Smooth muscle cell (in vitro differentiated cells): ENCODE data around the gene WDFY2. TPM values are rescaled to one million over a fixed set of nuclear protein-coding genes. Genes with fewer than 3 reads are reported as not detected.
A peak's percentile ranks its signal among the peaks of the same experiment; 100 is the strongest.
"Not testable (repeated sequence)": the region's sequence is repeated elsewhere in the genome, so short reads cannot be mapped to it uniquely, and the experiment has no call there.

Experiments
- DNase-seq: peaks from one replicate; lab custom pipeline; 2025; ENCODE audit not compliant: unreplicated experiment; lab: John Stamatoyannopoulos, UW
- H2AFZ ChIP-seq: fragments of 200-600 bp; sonication (generic); 2 replicates; pipeline ENCODE4 v1.6.0; 2016; ENCODE audit warnings: antibody characterized with exemption, low read depth, mild to moderate bottlenecking
- H3F3A ChIP-seq: fragments of 200-600 bp; sonication (generic); 2 replicates; pipeline ENCODE4 v1.6.0; 2017; ENCODE audit warnings: antibody characterized with exemption, low read depth
- H3K27ac ChIP-seq: fragments of 200-600 bp; sonication (generic); 2 replicates; pipeline ENCODE4 v1.5.1; 2016; ENCODE audit warnings: low read depth, mild to moderate bottlenecking
- H3K27me3 ChIP-seq: fragments of 200-600 bp; sonication (generic); 2 replicates; pipeline ENCODE4 v1.6.1; 2016; ENCODE audit warnings: low read depth, mild to moderate bottlenecking
- H3K36me3 ChIP-seq: fragments of 200-600 bp; sonication (generic); 2 replicates; pipeline ENCODE4 v1.5.1; 2016; ENCODE audit warnings: low read depth
- H3K4me1 ChIP-seq: fragments of 200-600 bp; sonication (generic); 2 replicates; pipeline ENCODE4 v1.5.1; 2016; ENCODE audit warnings: low read depth
- H3K4me2 ChIP-seq: fragments of 200-600 bp; sonication (generic); 2 replicates; pipeline ENCODE4 v1.6.0; 2016; ENCODE audit warnings: mild to moderate bottlenecking
- H3K4me3 ChIP-seq: fragments of 200-600 bp; sonication (generic); 2 replicates; pipeline ENCODE4 v1.5.1; 2016; ENCODE audit warnings: mild to moderate bottlenecking
- H3K79me2 ChIP-seq: fragments of 200-600 bp; sonication (generic); 2 replicates; pipeline ENCODE4 v1.6.0; 2016; ENCODE audit warnings: low read depth, mild to moderate bottlenecking
- H3K9ac ChIP-seq: fragments of 200-600 bp; sonication (generic); 2 replicates; pipeline ENCODE4 v1.6.0; 2016; ENCODE audit warnings: low read depth
- H3K9me3 ChIP-seq: fragments of 200-600 bp; sonication (generic); replicated peaks from 2 replicates; pipeline ENCODE4 v1.5.1; 2016; ENCODE audit warnings: low read depth
- H4K20me1 ChIP-seq: fragments of 200-600 bp; sonication (generic); 2 replicates; pipeline ENCODE4 v1.6.0; 2016; ENCODE audit warnings: low read depth
- WGBS: methylation state at CpG from one replicate; pipeline ENCODE4 v1.1.7; 2016; ENCODE audit warnings: low lambda C conversion rate; 5-methylcytosine and 5-hydroxymethylcytosine counted together
- polyA plus RNA-seq: library from polyadenylated mRNA; unstranded; fragments of >200 nt; fragmentation: Nextera tagmentation; extraction: Ambion mirVana; gene quantifications from 2 replicates; pipeline ENCODE4 v1.2.1, GENCODE V29; 2016
- total RNA-seq: library from RNA; depleted of rRNA; stranded (reverse); fragments of >200 nt; gene quantifications from 2 replicates; pipeline ENCODE4 v1.2.3, GENCODE V29; 2014
- TF ChIP-seq, protein P1 (sequence below): fragments of 200-600 bp; sonication (generic); IDR thresholded peaks from 2 replicates; pipeline ENCODE4 v1.5.1; 2017; ENCODE audit warnings: borderline replicate concordance, mild to moderate bottlenecking, antibody characterized with exemption; ENCODE audit not compliant: insufficient read depth, poor library complexity, severe bottlenecking

Gene WDFY2
- total and polyA plus RNA-seq, 2 experiments from 2014 or later, result 6.6 to 13.7 TPM

DNA sequence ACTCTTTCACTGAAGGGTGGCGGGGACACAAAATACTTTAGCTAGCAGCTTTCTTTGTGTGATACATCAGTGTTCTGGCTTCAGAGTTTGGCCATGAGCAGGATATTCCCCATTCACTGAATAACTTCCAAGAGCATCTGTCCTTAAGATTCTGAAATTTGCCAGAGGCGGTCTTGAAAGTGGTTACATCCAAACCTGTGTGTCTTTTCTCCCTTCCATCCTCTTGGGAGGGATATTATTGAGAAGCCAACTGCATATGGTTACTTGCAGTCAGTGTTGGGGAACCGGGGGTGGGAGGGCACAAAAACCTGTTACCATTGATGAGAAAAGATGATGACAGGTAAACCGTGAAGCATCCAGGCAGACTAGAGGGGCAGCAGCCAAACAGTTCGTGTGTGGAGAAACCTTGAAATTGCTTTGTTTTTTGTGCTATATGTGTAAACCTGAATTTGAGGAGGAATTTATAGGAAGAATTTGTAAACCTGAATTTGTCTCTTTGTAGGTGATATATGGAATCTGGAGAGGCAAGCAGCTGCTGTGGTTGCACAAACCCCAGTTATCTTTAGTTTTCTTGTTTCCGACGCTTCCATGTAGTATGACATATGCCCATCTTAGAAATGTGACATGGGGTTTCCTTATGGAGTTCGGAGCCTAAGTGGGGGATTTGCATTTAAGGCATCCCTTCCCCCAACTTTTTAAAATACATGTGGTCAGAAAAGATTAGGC, 104.8 kb downstream of the WDFY2 start:
- Histone ChIP-seq H3K79me2 (no peaks in the 10 kb centered on the region), H3K27me3 (no peaks in the 10 kb centered on the region), H3K27ac (peak overlapping the region; percentile 25), H3K36me3 (no peaks in the 10 kb centered on the region), H3K4me3 (no peak overlapping the region), H4K20me1 (peaks cover 10% of the 10 kb centered on the region), H3K4me1 (peaks cover 7% of the 10 kb centered on the region), H3K9me3 (no peaks in the 10 kb centered on the region), H3K9ac (no peak overlapping the region), H3K4me2 (peak overlapping the region; percentile 28), H3F3A (peaks cover 12% of the 10 kb centered on the region), H2AFZ (no peak overlapping the region)
- no peak for DNase-seq
- 75% methylated on average over 8 of the region's 8 CpGs for WGBS
- TF ChIP-seq, protein P1, sequence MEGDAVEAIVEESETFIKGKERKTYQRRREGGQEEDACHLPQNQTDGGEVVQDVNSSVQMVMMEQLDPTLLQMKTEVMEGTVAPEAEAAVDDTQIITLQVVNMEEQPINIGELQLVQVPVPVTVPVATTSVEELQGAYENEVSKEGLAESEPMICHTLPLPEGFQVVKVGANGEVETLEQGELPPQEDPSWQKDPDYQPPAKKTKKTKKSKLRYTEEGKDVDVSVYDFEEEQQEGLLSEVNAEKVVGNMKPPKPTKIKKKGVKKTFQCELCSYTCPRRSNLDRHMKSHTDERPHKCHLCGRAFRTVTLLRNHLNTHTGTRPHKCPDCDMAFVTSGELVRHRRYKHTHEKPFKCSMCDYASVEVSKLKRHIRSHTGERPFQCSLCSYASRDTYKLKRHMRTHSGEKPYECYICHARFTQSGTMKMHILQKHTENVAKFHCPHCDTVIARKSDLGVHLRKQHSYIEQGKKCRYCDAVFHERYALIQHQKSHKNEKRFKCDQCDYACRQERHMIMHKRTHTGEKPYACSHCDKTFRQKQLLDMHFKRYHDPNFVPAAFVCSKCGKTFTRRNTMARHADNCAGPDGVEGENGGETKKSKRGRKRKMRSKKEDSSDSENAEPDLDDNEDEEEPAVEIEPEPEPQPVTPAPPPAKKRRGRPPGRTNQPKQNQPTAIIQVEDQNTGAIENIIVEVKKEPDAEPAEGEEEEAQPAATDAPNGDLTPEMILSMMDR, result no peak

DNA sequence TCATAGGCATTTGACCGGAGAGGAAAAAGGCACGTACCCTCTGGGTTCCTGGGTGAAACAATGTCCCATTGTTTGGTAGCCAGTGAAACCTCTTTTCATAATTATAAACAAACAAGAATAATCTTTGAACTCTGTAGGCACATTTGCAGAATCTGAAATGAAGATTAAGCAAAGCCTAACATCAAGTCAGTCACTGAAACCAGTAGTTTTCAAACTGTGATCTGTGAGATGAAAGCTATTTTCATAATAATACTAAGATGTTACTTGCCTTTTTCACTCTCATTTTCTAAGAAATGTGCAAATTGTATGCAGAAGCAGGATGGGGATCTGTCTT, 105.4 kb downstream of the WDFY2 start:
- Histone ChIP-seq H3K27ac (no peak overlapping the region), H3F3A (peaks cover 12% of the 10 kb centered on the region), H3K27me3 (no peaks in the 10 kb centered on the region), H3K4me1 (peaks cover 7% of the 10 kb centered on the region), H3K36me3 (no peaks in the 10 kb centered on the region), H2AFZ (no peak overlapping the region), H3K9ac (no peak overlapping the region), H3K4me2 (peak overlapping the region; percentile 28), H4K20me1 (peaks cover 10% of the 10 kb centered on the region), H3K79me2 (no peaks in the 10 kb centered on the region), H3K4me3 (no peak overlapping the region), H3K9me3 (no peaks in the 10 kb centered on the region)
- WGBS, result 14% methylated on average over 2 of the region's 2 CpGs
- DNase-seq, result no peak
- TF ChIP-seq, protein P1, result no peak

DNA sequence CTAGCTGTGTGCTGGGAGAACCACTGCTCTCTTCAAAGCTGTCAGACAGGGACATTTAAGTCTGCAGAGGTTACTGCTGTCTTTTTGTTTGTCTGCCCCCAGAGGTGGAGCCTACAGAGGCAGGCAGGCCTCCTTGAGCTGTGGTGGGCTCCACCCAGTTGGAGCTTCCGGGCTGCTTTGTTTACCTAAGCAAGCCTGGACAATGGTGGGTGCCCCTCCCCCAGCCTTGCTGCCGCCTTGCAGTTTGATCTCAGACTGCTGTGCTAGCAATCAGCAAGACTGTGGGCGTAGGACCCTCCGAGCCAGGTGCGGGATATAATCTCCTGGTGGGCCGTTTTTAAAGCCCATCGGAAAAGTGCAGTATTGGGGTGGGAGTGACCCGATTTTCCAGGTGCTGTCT, 111.4 kb downstream of the WDFY2 start:
- H3K4me3 ChIP-seq, H4K20me1 ChIP-seq, H3F3A ChIP-seq, H3K9ac ChIP-seq, H3K27ac ChIP-seq, H3K4me1 ChIP-seq, H3K36me3 ChIP-seq, DNase-seq, H3K4me2 ChIP-seq, H3K9me3 ChIP-seq, H2AFZ ChIP-seq, H3K79me2 ChIP-seq, H3K27me3 ChIP-seq: not testable (repeated sequence)
- WGBS, result 82% methylated on average over 8 of the region's 8 CpGs

DNA sequence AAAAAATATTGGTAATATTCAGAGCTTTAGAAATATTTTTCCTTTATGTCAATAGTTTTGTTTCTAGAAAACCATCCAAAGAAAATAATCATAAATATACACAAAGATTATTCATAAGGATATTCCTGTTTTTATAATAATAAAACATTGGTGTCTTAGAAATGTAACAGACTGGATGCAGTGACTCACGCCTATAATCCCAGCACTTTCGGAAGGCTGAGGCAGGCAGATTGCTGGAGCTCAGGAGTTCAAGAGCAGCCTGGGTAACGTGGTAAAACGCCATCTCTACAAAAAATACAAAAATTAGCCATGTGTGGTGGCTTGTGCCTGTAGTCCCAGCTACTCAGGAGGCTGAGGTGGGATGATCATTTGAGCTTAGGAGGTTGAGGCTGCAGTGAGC, 112.9 kb downstream of the WDFY2 start:
- H3K4me1 ChIP-seq, result peaks cover 2% of the 10 kb centered on the region
- H3K4me3 ChIP-seq, result no peak overlapping the region
- TF ChIP-seq, protein P1, result no peak
- no peaks in the 10 kb centered on the region for H3K27me3 ChIP-seq
- H3F3A ChIP-seq, result no peaks in the 10 kb centered on the region
- no peak overlapping the region for H3K9ac ChIP-seq
- WGBS, result 23% methylated on average over 4 of the region's 4 CpGs
- H3K79me2 ChIP-seq, result peaks cover 9% of the 10 kb centered on the region
- H4K20me1 ChIP-seq, result no peaks in the 10 kb centered on the region
- peak overlapping the region; percentile 12 for H3K4me2 ChIP-seq
- no peaks in the 10 kb centered on the region for H3K36me3 ChIP-seq
- H3K9me3 ChIP-seq, result no peaks in the 10 kb centered on the region
- H2AFZ ChIP-seq, result no peak overlapping the region
- peak overlapping the region; percentile 48 for H3K27ac ChIP-seq
- no peak for DNase-seq
